HG03060 (cell line): ENCODE measurements around the gene FTO.

Experiments
- ATAC-seq: cut with Tn5 transposase; IDR thresholded peaks from one replicate; pipeline ENCODE4 v1.9.1; 2021; ENCODE audit warnings: low read depth, moderate number of reproducible peaks; ENCODE audit not compliant: unreplicated experiment

The FTO gene

GRCh38 chr16:53950677-53951076, 246.7 kb downstream of the FTO start:
- ATAC-seq = no peak

GRCh38 chr16:53952215-53953208, 248.6 kb downstream of the FTO start:
- peak; percentile 41 for ATAC-seq

GRCh38 chr16:53953336-53953735, 249.4 kb downstream of the FTO start:
- ATAC-seq = no peak

GRCh38 chr16:53955221-53955875, 251.4 kb downstream of the FTO start:
- no peak for ATAC-seq

GRCh38 chr16:53958341-53958880, 254.5 kb downstream of the FTO start:
- no peak for ATAC-seq

GRCh38 chr16:53960050-53960812, 256.3 kb downstream of the FTO start:
- no peak for ATAC-seq

- ATAC-seq = no peak
Observed at GRCh38 chr16:53960954-53961616, 257.1 kb downstream of the FTO start.

- no peak for ATAC-seq
Observed at GRCh38 chr16:53962041-53962440, 258.1 kb downstream of the FTO start.

GRCh38 chr16:53964145-53964790, 260.3 kb downstream of the FTO start:
- no peak for ATAC-seq

GRCh38 chr16:53966821-53967571, 263.0 kb downstream of the FTO start:
- ATAC-seq = no peak

- ATAC-seq = no peak
Observed at GRCh38 chr16:53967572-53967971, 263.6 kb downstream of the FTO start.

GRCh38 chr16:53968454-53968853, 264.5 kb downstream of the FTO start:
- no peak for ATAC-seq

- ATAC-seq = no peak
Observed at GRCh38 chr16:53968896-53969295, 264.9 kb downstream of the FTO start.

- ATAC-seq = no peak
Observed at GRCh38 chr16:53971616-53972015, 267.7 kb downstream of the FTO start.

GRCh38 chr16:53973021-53973420, 269.1 kb downstream of the FTO start:
- ATAC-seq = no peak

GRCh38 chr16:53974484-53975080, 270.6 kb downstream of the FTO start:
- ATAC-seq = no peak

GRCh38 chr16:53980675-53981074, 276.7 kb downstream of the FTO start:
- no peak for ATAC-seq

GRCh38 chr16:53982631-53983042, 278.7 kb downstream of the FTO start:
- no peak for ATAC-seq

- no peak for ATAC-seq
Observed at GRCh38 chr16:53984936-53985335, 281.0 kb downstream of the FTO start.
